Ishikawa (cell line): ENCODE results near the gene SMARCC1.

Source experiments
- CEBPB ChIP-seq: IDR thresholded peaks from 2 replicates; pipeline ENCODE4 v1.6.1; 2012
- CREB1 ChIP-seq: IDR thresholded peaks from 2 replicates; pipeline ENCODE4 v1.6.1; 2012; ENCODE audit warnings: low read depth
- EP300 ChIP-seq: IDR thresholded peaks from 2 replicates; pipeline ENCODE4 v1.6.1; 2012; ENCODE audit warnings: borderline replicate concordance
- FOXM1 ChIP-seq: IDR thresholded peaks from 2 replicates; pipeline ENCODE4 v1.6.1; 2012; ENCODE audit warnings: low read depth, borderline replicate concordance
- RAD21 ChIP-seq: IDR thresholded peaks from 2 replicates; pipeline ENCODE4 v1.6.1; 2012; ENCODE audit warnings: low read depth
- TAF1 ChIP-seq: IDR thresholded peaks from 2 replicates; pipeline ENCODE4 v1.6.1; 2012; ENCODE audit warnings: low read depth, mild to moderate bottlenecking
- TCF12 ChIP-seq: IDR thresholded peaks from 2 replicates; pipeline ENCODE4 v1.6.1; 2012; ENCODE audit warnings: low read depth
- TEAD4 ChIP-seq: IDR thresholded peaks from 2 replicates; pipeline ENCODE4 v1.6.1; 2012
- YY1 ChIP-seq: IDR thresholded peaks from 2 replicates; pipeline ENCODE4 v1.6.1; 2012; ENCODE audit warnings: low read depth
- ZBTB7A ChIP-seq: IDR thresholded peaks from 2 replicates; pipeline ENCODE4 v1.6.1; 2012; ENCODE audit warnings: low read depth
- TF ChIP-seq, protein P1 (sequence below): IDR thresholded peaks from 2 replicates; pipeline ENCODE4 v1.6.1; 2012; ENCODE audit warnings: low read depth, mild to moderate bottlenecking
- TF ChIP-seq, protein P2 (sequence below): IDR thresholded peaks from 2 replicates; pipeline ENCODE4 v1.6.1; 2012

DNA sequence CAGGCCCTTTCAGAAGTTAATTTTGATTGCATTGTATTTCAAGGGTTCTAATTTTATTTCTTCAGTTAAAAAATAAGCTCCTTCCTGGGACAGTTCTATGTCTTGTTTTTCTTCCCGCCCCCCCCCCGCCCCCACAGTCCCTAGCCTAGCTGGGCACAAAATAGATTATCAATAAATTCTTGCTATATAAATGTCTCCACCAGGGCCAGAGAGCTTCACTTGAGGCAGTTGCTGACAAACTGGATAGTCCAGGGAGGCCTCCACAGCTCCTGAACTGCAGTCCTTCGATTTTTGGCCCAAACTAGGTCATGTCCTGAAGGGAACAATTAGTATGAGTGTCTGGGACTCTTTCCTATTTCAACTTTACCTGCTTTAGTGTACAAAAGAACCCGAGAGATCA, 193.1 kb downstream of the SMARCC1 start:
- no peak for TF ChIP-seq EP300
- TF ChIP-seq CREB1: no peak
- no peak for TF ChIP-seq FOXM1
- TF ChIP-seq CEBPB: no peak
- TF ChIP-seq, protein P1, sequence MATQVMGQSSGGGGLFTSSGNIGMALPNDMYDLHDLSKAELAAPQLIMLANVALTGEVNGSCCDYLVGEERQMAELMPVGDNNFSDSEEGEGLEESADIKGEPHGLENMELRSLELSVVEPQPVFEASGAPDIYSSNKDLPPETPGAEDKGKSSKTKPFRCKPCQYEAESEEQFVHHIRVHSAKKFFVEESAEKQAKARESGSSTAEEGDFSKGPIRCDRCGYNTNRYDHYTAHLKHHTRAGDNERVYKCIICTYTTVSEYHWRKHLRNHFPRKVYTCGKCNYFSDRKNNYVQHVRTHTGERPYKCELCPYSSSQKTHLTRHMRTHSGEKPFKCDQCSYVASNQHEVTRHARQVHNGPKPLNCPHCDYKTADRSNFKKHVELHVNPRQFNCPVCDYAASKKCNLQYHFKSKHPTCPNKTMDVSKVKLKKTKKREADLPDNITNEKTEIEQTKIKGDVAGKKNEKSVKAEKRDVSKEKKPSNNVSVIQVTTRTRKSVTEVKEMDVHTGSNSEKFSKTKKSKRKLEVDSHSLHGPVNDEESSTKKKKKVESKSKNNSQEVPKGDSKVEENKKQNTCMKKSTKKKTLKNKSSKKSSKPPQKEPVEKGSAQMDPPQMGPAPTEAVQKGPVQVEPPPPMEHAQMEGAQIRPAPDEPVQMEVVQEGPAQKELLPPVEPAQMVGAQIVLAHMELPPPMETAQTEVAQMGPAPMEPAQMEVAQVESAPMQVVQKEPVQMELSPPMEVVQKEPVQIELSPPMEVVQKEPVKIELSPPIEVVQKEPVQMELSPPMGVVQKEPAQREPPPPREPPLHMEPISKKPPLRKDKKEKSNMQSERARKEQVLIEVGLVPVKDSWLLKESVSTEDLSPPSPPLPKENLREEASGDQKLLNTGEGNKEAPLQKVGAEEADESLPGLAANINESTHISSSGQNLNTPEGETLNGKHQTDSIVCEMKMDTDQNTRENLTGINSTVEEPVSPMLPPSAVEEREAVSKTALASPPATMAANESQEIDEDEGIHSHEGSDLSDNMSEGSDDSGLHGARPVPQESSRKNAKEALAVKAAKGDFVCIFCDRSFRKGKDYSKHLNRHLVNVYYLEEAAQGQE: no peak
- no peak for TF ChIP-seq RAD21
- TF ChIP-seq TEAD4: no peak
- TF ChIP-seq, protein P2, sequence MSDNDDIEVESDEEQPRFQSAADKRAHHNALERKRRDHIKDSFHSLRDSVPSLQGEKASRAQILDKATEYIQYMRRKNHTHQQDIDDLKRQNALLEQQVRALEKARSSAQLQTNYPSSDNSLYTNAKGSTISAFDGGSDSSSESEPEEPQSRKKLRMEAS: no peak
- no peak for TF ChIP-seq ZBTB7A
- no peak for TF ChIP-seq TAF1
- TF ChIP-seq TCF12: no peak
- no peak for TF ChIP-seq YY1
